H1 (cell line): Measurements from ENCODE around the gene JAK2. TPM values are rescaled to one million over a fixed set of nuclear protein-coding genes. Genes with fewer than 3 reads are reported as not detected.

Experiments
- CTCF ChIA-PET: fragments of 300-600 bp; sonication (Branson Sonifier 250); formaldehyde crosslinking; loops from one replicate; lab custom pipeline; 2021; ENCODE audit not compliant: partially characterized antibody; lab: Charles Lee
- POLR2A ChIA-PET: fragments of 300-600 bp; sonication (Branson Sonifier 250); formaldehyde crosslinking; loops from one replicate; lab custom pipeline; 2021; ENCODE audit warnings: inconsistent platforms; ENCODE audit not compliant: partially characterized antibody; lab: Charles Lee
- DNase-seq, 2 experiments: peaks; one replicate each; pipeline versions ENCODE4 v3.0.0 to v3.0.0-alpha.2; 2010 to 2022; ENCODE audit warnings: low spot score in 2 of 2, low read depth in 1 of 2, mixed read lengths in 1 of 2
- FAIRE-seq: peaks from 2 replicates; lab custom pipeline; 2011; peaks lifted over from hg19 to GRCh38; lab: Jason Lieb, UNC
- H2AFZ ChIP-seq: 2 replicates; pipeline ENCODE4 v1.8.1; 2012; ENCODE audit warnings: low read length, inconsistent platforms
- H2AK5ac ChIP-seq: 2 replicates; pipeline ENCODE4 v1.6.1; 2013; ENCODE audit warnings: low read depth, low read length
- H2BK120ac ChIP-seq: replicated peaks from 2 replicates; pipeline ENCODE3; 2013; ENCODE audit warnings: low read depth, low read length, inconsistent platforms
- H2BK12ac ChIP-seq: 2 replicates; pipeline ENCODE4 v1.6.1; 2013; ENCODE audit warnings: low read depth, low read length
- H2BK15ac ChIP-seq: 2 replicates; pipeline ENCODE4 v1.6.1; 2013; ENCODE audit warnings: low read length
- H2BK20ac ChIP-seq: 2 replicates; pipeline ENCODE4 v1.6.1; 2013; ENCODE audit warnings: low read length
- H2BK5ac ChIP-seq: 2 replicates; pipeline ENCODE4 v1.6.1; 2013; ENCODE audit warnings: low read depth, low read length
- H3K14ac ChIP-seq: 2 replicates; pipeline ENCODE4 v1.6.1; 2013; ENCODE audit warnings: inconsistent platforms; ENCODE audit not compliant: insufficient read length
- H3K18ac ChIP-seq: 2 replicates; pipeline ENCODE4 v1.6.1; 2013; ENCODE audit warnings: low read length; ENCODE audit errors: extremely low read depth
- H3K23ac ChIP-seq: 2 replicates; pipeline ENCODE4 v1.6.1; 2013; ENCODE audit warnings: inconsistent platforms; ENCODE audit not compliant: insufficient read length
- H3K23me2 ChIP-seq: 2 replicates; pipeline ENCODE4 v1.6.1; 2013; ENCODE audit warnings: low read depth, low read length
- H3K27ac ChIP-seq: 2 replicates; pipeline ENCODE4 v1.6.1; 2011; ENCODE audit warnings: low read depth, low read length, inconsistent platforms
- H3K27me3 ChIP-seq, 4 experiments: replicated peaks in 1 of 4; 1 replicate in 1 of 4; 2 replicates in 3 of 4; pipeline versions ENCODE4 v1.6.1 to v1.8.1; 2011 to 2013; ENCODE audit warnings: low read length in 3 of 4, mild to moderate bottlenecking in 3 of 4, inconsistent platforms in 2 of 4, mixed read lengths in 2 of 4, moderate library complexity in 1 of 4; ENCODE audit not compliant: control insufficient read depth in 3 of 4, insufficient read depth in 3 of 4; ENCODE audit errors: extremely low read depth in 1 of 4
- H3K36me3 ChIP-seq, 4 experiments: 2 replicates each; pipeline versions ENCODE4 v1.6.1 to v1.8.1; 2011 to 2013; ENCODE audit warnings: mild to moderate bottlenecking in 4 of 4, low read length in 3 of 4, moderate library complexity in 2 of 4, control low read depth in 1 of 4, inconsistent platforms in 1 of 4; ENCODE audit not compliant: insufficient read depth in 4 of 4, control insufficient read depth in 2 of 4
- H3K4ac ChIP-seq: replicated peaks from 2 replicates; pipeline ENCODE3; 2013; ENCODE audit warnings: low read length, low read depth, mixed read lengths, inconsistent platforms; ENCODE audit not compliant: insufficient read length
- H3K4me1 ChIP-seq, 4 experiments: replicated peaks in 1 of 4; 1 replicate in 1 of 4; 2 replicates in 3 of 4; pipeline versions ENCODE4 v1.6.1 to v1.8.1; 2011 to 2013; ENCODE audit warnings: low read length in 3 of 4, inconsistent platforms in 2 of 4, mixed read lengths in 1 of 4; ENCODE audit not compliant: insufficient read depth in 4 of 4, control insufficient read depth in 3 of 4
- H3K4me2 ChIP-seq, 2 experiments: 2 replicates each; pipeline versions ENCODE4 v1.6.1 to v1.8.1; 2011 to 2013; ENCODE audit warnings: low read depth in 2 of 2, low read length in 2 of 2, control low read depth in 1 of 2, inconsistent platforms in 1 of 2, mild to moderate bottlenecking in 1 of 2; ENCODE audit not compliant: insufficient read depth in 1 of 2
- H3K4me3 ChIP-seq, 4 experiments: fragments of 200-600, 300-600 bp in 1 of 4; sonication (generic), shearing (Covaris generic), sonication (Bioruptor Twin) in 1 of 4; 2 replicates each; pipeline versions ENCODE4 v1.5.1 to v1.8.1; 2011 to 2016; ENCODE audit warnings: low read length in 4 of 4, low read depth in 3 of 4, control low read depth in 2 of 4, inconsistent platforms in 2 of 4, mild to moderate bottlenecking in 2 of 4, mixed read lengths in 1 of 4, moderate library complexity in 1 of 4; ENCODE audit not compliant: insufficient read depth in 2 of 4; ENCODE audit errors: extremely low read depth in 1 of 4
- H3K56ac ChIP-seq: replicated peaks from 2 replicates; pipeline ENCODE3; 2013; ENCODE audit warnings: low read depth, mild to moderate bottlenecking, mixed read lengths, low read length, inconsistent platforms; ENCODE audit not compliant: insufficient read length
- H3K79me1 ChIP-seq: 2 replicates; pipeline ENCODE4 v1.6.1; 2013; ENCODE audit warnings: low read depth, low read length, control low read depth
- H3K79me2 ChIP-seq, 2 experiments: 2 replicates each; pipeline versions ENCODE4 v1.6.1 to v1.8.1; 2012 to 2013; ENCODE audit warnings: low read length in 2 of 2, mild to moderate bottlenecking in 2 of 2, inconsistent platforms in 1 of 2; ENCODE audit not compliant: insufficient read depth in 2 of 2, control insufficient read depth in 1 of 2
- H3K9ac ChIP-seq, 4 experiments: replicated peaks in 1 of 4; 1 replicate in 1 of 4; 2 replicates in 3 of 4; pipeline versions ENCODE4 v1.6.1 to v1.8.1; 2011 to 2013; ENCODE audit warnings: low read depth in 3 of 4, low read length in 3 of 4, control low read depth in 2 of 4, mild to moderate bottlenecking in 2 of 4, moderate library complexity in 2 of 4, inconsistent platforms in 1 of 4; ENCODE audit errors: extremely low read depth in 1 of 4
- H3K9me3 ChIP-seq, 2 experiments: 2 replicates each; pipeline versions ENCODE4 v1.6.1 to v1.8.1; 2012 to 2013; ENCODE audit warnings: mild to moderate bottlenecking in 2 of 2, moderate library complexity in 2 of 2, control low read depth in 1 of 2, inconsistent platforms in 1 of 2, low read depth in 1 of 2, low read length in 1 of 2, mixed read lengths in 1 of 2; ENCODE audit not compliant: insufficient read depth in 2 of 2
- H4K20me1 ChIP-seq, 2 experiments: replicated peaks in 1 of 2; 2 replicates each; pipeline versions ENCODE3 to v1.8.1; 2011 to 2013; ENCODE audit warnings: inconsistent platforms in 2 of 2, low read length in 2 of 2, mild to moderate bottlenecking in 1 of 2; ENCODE audit not compliant: insufficient read depth in 2 of 2, control insufficient read depth in 1 of 2
- H4K5ac ChIP-seq: 2 replicates; pipeline ENCODE4 v1.6.1; 2013; ENCODE audit warnings: low read length, low read depth, mixed read lengths, inconsistent platforms; ENCODE audit not compliant: insufficient read length
- H4K8ac ChIP-seq: 2 replicates; pipeline ENCODE4 v1.8.0; 2013; ENCODE audit warnings: mild to moderate bottlenecking, moderate library complexity, low read length, inconsistent platforms; ENCODE audit not compliant: insufficient read depth; ENCODE audit errors: extremely low read depth
- H4K91ac ChIP-seq: replicated peaks from 2 replicates; pipeline ENCODE3; 2013; ENCODE audit warnings: low read length, mixed read lengths, inconsistent platforms; ENCODE audit not compliant: insufficient read length
- CTBP2 ChIP-seq: IDR thresholded peaks from 2 replicates; pipeline ENCODE4 v1.7.0; 2011; ENCODE audit warnings: borderline replicate concordance, mild to moderate bottlenecking, moderate library complexity, mixed read lengths, low read length; ENCODE audit not compliant: insufficient read depth, insufficient read length
- GABPA ChIP-seq: IDR thresholded peaks from 2 replicates; pipeline ENCODE4 v1.6.1; 2011; ENCODE audit warnings: mild to moderate bottlenecking, low read length, moderate library complexity, borderline replicate concordance; ENCODE audit not compliant: insufficient read depth
- KDM5A ChIP-seq: fragments of 200-600 bp; IDR thresholded peaks from 2 replicates; pipeline ENCODE4 v1.7.1; 2012; ENCODE audit warnings: mild to moderate bottlenecking, low read length, inconsistent platforms, mixed read lengths
- PHF8 ChIP-seq: fragments of 200-600 bp; sonication (generic); conservative IDR thresholded peaks from 2 replicates; pipeline ENCODE4 v1.7.1; 2012; ENCODE audit warnings: low read depth, mild to moderate bottlenecking, inconsistent platforms, low read length, moderate library complexity
- RBBP5 ChIP-seq: IDR thresholded peaks from 2 replicates; pipeline ENCODE4 v1.7.1; 2012; ENCODE audit warnings: low read depth, mild to moderate bottlenecking, inconsistent platforms, low read length, moderate library complexity, borderline replicate concordance
- RXRA ChIP-seq: IDR thresholded peaks from 2 replicates; pipeline ENCODE4 v1.6.1; 2011; ENCODE audit warnings: low read depth, mild to moderate bottlenecking, low read length, moderate library complexity; ENCODE audit not compliant: insufficient read depth
- SAP30 ChIP-seq: fragments of 300-600 bp; sonication (generic); IDR thresholded peaks from 2 replicates; pipeline ENCODE4 v1.7.1; 2012; ENCODE audit warnings: low read length, moderate library complexity, mild to moderate bottlenecking, inconsistent platforms; ENCODE audit not compliant: insufficient read depth, insufficient replicate concordance
- SIN3A ChIP-seq, 2 experiments: IDR thresholded peaks in 1 of 2; conservative IDR thresholded peaks in 1 of 2; 2 replicates each; pipeline ENCODE4 v1.6.1; 2011 to 2012; ENCODE audit warnings: low read length in 2 of 2, improper control_type of control experiment in 1 of 2, low read depth in 1 of 2, mild to moderate bottlenecking in 1 of 2
- SIRT6 ChIP-seq: IDR thresholded peaks from one replicate; pipeline ENCODE4 v1.7.1; 2012; ENCODE audit warnings: low read length, inconsistent platforms
- SIX5 ChIP-seq: IDR thresholded peaks from 2 replicates; pipeline ENCODE4 v1.6.1; 2011; ENCODE audit warnings: mild to moderate bottlenecking, low read depth, low read length
- SP2 ChIP-seq: IDR thresholded peaks from 2 replicates; pipeline ENCODE4 v1.6.1; 2012; ENCODE audit warnings: mild to moderate bottlenecking, low read length, inconsistent platforms
- SUZ12 ChIP-seq: fragments of 200-600 bp; sonication (generic); IDR thresholded peaks from 2 replicates; pipeline ENCODE4 v1.6.1; 2012; ENCODE audit warnings: mild to moderate bottlenecking, inconsistent platforms, low read length, moderate library complexity, mixed read lengths
- TAF1 ChIP-seq: IDR thresholded peaks from 2 replicates; pipeline ENCODE4 v1.6.1; 2011; ENCODE audit warnings: mild to moderate bottlenecking, low read depth, low read length
- TAF7 ChIP-seq: optimal IDR thresholded peaks from 2 replicates; pipeline ENCODE3; 2011; ENCODE audit warnings: low read depth, mild to moderate bottlenecking, inconsistent platforms, low read length, moderate library complexity, borderline replicate concordance
- WGBS, 2 experiments: shearing (Covaris generic) in 1 of 2; methylation state at CpG; one replicate each; pipeline versions ENCODE4 v1.1.6 to v1.1.7; 2013 to 2015; ENCODE audit warnings: low lambda C conversion rate in 2 of 2, mixed read lengths in 2 of 2, inconsistent platforms in 1 of 2, low coverage in 1 of 2, missing lambda C conversion rate in 1 of 2; ENCODE audit not compliant: insufficient replicate concordance in 2 of 2, insufficient coverage in 1 of 2, insufficient read length in 1 of 2; ENCODE audit errors: extremely low coverage in 1 of 2, missing lambda C conversion rate in 1 of 2; 5-methylcytosine and 5-hydroxymethylcytosine counted together
- polyA plus RNA-seq, 7 experiments: library from polyadenylated mRNA; depleted of rRNA in 3 of 7; stranded (reverse) in 5 of 7; unstranded in 2 of 7; fragments of >200 nt in 5 of 7; fragments of 200-250 nt in 2 of 7; gene quantifications; 1 replicate in 5 of 7; 2 replicates in 1 of 7; 4 replicates in 1 of 7; pipeline versions ENCODE4 v1.2.1 to v1.2.3, GENCODE V29; 2011 to 2013; ENCODE audit warnings: missing spikeins in 2 of 7, mixed read lengths in 2 of 7
- total RNA-seq: library from RNA; stranded (reverse); fragmentation: NEBNext Ultra II Directional; extraction: Animal tissue kit (Norgen Biotek cat#: 25700); gene quantifications from 2 replicates; pipeline ENCODE4 v1.2.1, GENCODE V29; 2021

Gene JAK2
- total and polyA plus RNA-seq, 2 of the 8 experiments (the other 6 are each of a cell fraction or from before 2014, with no cell fraction given), result 0.50 to 2.1 TPM

GRCh38 chr9:4967523-4967922 lies 17.5 kb upstream of the JAK2 start:
- no peak overlapping the region for H3K9ac ChIP-seq
- H3K79me2 ChIP-seq, result no peaks in the 10 kb centered on the region
- H4K5ac ChIP-seq, result no peak overlapping the region
- no peaks in the 10 kb centered on the region for H4K20me1 ChIP-seq
- no peaks in the 10 kb centered on the region for H3K36me3 ChIP-seq
- no peak overlapping the region for H2BK120ac ChIP-seq
- no peak overlapping the region for H2AFZ ChIP-seq
- CTCF ChIA-PET, result no interaction called here
- H3K4me2 ChIP-seq, result no peak overlapping the region
- H3K18ac ChIP-seq, result no peak overlapping the region
- no peak overlapping the region for H2AK5ac ChIP-seq
- H3K79me1 ChIP-seq, result no peaks in the 10 kb centered on the region
- no peak overlapping the region for H2BK12ac ChIP-seq
- no peaks in the 10 kb centered on the region for H3K23me2 ChIP-seq
- H3K4me3 ChIP-seq, result no peak overlapping the region
- no peak overlapping the region for H3K23ac ChIP-seq
- no peak overlapping the region for H2BK20ac ChIP-seq
- no peak overlapping the region for H3K14ac ChIP-seq
- POLR2A ChIA-PET, result no interaction called here
- H3K27ac ChIP-seq, result no peak overlapping the region
- 86% methylated on average over 3 of the region's 3 CpGs; no CpG with 5 or more reads in 1 of the 2 experiments for WGBS, 2 experiments
- no peak overlapping the region for H2BK5ac ChIP-seq
- H3K9me3 ChIP-seq, result no peaks in the 10 kb centered on the region
- no peak overlapping the region for H2BK15ac ChIP-seq
- H3K27me3 ChIP-seq, result no peaks in the 10 kb centered on the region
- no peak overlapping the region for H3K4ac ChIP-seq
- H3K56ac ChIP-seq, result no peak overlapping the region
- no peak overlapping the region for H4K8ac ChIP-seq
- H4K91ac ChIP-seq, result no peak overlapping the region
- no peaks in the 10 kb centered on the region for H3K4me1 ChIP-seq
- DNase-seq (no peak), FAIRE-seq (no peak)
- TF ChIP-seq RBBP5 (no peak), TAF7 (no peak), SAP30 (no peak), KDM5A (no peak), PHF8 (no peak), SP2 (no peak), SIX5 (no peak), CTBP2 (no peak), RXRA (no peak), SIRT6 (no peak), SUZ12 (no peak), TAF1 (no peak), GABPA (no peak), SIN3A (conservative IDR thresholded peaks at IDR 0.05 in 1 of 2, IDR thresholded peaks at IDR 0.05 in 1 of 2; ENCODE audit: low read depth in 1 of 2, low read length in 2 of 2) (no peak)
